T-helper 2 cell treated with Interferon-gamma antibody and Interleukin-4, amounts not matched to agents 5 μg/mL and 100 μg/mL, for 36 hours (primary cell): ENCODE measurements around the gene IMP3.

Experiments
- DNase-seq: peaks from one replicate; pipeline ENCODE4 v3.0.0; 2021; ENCODE audit warnings: low spot score
- H3K27ac Mint-ChIP-seq: one replicate; pipeline ENCODE4 v1.8.0; 2021; ENCODE audit warnings: mild to moderate bottlenecking, mixed read lengths
- H3K27me3 Mint-ChIP-seq: one replicate; pipeline ENCODE4 v1.8.0; 2021; ENCODE audit warnings: low read depth, mixed read lengths
- H3K36me3 Mint-ChIP-seq: one replicate; pipeline ENCODE4 v1.8.0; 2021; ENCODE audit warnings: low read depth, mixed read lengths
- H3K4me1 Mint-ChIP-seq: one replicate; pipeline ENCODE4 v1.8.0; 2021; ENCODE audit warnings: low read depth, mixed read lengths
- H3K4me3 Mint-ChIP-seq: one replicate; pipeline ENCODE4 v1.8.0; 2022; ENCODE audit warnings: mild to moderate bottlenecking, moderate library complexity, mixed read lengths
- H3K9me3 Mint-ChIP-seq: one replicate; pipeline ENCODE4 v1.8.0; 2021; ENCODE audit warnings: mixed read lengths

IMP3 gene

DNA sequence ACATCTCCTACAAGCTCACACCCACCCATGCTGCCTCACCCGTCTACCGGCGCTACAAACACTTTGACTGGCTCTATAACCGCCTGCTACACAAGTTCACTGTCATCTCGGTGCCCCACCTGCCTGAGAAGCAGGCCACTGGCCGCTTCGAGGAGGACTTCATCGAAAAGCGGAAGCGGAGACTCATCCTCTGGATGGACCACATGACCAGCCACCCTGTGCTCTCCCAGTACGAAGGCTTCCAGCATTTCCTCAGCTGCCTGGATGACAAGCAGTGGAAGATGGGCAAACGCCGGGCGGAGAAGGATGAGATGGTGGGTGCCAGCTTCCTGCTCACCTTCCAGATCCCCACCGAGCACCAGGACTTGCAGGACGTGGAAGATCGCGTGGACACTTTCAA lies 9.8 kb upstream of the IMP3 start:
- H3K9me3 Mint-ChIP-seq: no peaks in the 10 kb centered on the region
- H3K27me3 Mint-ChIP-seq: peaks cover 12% of the 10 kb centered on the region
- no peak for DNase-seq
- no peak overlapping the region for H3K27ac Mint-ChIP-seq
- H3K36me3 Mint-ChIP-seq: no peaks in the 10 kb centered on the region
- H3K4me3 Mint-ChIP-seq: peak overlapping the region; percentile 44
- peaks cover 19% of the 10 kb centered on the region for H3K4me1 Mint-ChIP-seq

DNA sequence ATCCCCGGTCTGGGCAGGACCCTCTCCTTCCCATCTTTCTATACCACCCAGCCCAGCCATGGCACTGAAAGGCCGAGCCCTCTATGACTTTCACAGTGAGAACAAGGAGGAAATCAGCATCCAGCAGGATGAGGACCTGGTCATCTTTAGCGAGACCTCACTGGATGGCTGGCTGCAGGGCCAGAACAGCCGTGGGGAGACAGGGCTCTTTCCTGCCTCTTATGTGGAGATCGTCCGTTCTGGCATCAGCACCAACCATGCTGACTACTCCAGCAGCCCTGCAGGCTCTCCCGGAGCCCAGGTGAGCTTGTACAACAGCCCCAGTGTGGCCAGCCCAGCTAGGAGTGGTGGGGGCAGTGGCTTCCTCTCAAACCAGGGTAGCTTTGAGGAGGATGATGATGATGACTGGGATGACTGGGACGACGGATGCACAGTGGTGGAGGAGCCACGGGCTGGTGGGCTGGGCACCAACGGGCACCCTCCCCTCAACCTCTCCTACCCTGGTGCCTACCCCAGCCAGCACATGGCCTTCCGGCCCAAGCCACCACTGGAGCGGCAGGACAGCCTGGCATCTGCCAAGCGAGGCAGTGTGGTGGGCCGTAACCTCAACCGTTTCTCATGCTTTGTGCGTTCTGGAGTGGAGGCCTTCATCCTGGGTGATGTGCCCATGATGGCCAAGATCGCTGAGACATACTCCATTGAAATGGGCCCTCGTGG lies 9.2 kb upstream of the IMP3 start:
- DNase-seq: no peak
- peaks cover 19% of the 10 kb centered on the region for H3K4me1 Mint-ChIP-seq
- H3K27me3 Mint-ChIP-seq: peaks cover 12% of the 10 kb centered on the region
- no peak overlapping the region for H3K27ac Mint-ChIP-seq
- peak overlapping the region; percentile 72 for H3K4me3 Mint-ChIP-seq
- H3K9me3 Mint-ChIP-seq: no peaks in the 10 kb centered on the region
- H3K36me3 Mint-ChIP-seq: no peaks in the 10 kb centered on the region

DNA sequence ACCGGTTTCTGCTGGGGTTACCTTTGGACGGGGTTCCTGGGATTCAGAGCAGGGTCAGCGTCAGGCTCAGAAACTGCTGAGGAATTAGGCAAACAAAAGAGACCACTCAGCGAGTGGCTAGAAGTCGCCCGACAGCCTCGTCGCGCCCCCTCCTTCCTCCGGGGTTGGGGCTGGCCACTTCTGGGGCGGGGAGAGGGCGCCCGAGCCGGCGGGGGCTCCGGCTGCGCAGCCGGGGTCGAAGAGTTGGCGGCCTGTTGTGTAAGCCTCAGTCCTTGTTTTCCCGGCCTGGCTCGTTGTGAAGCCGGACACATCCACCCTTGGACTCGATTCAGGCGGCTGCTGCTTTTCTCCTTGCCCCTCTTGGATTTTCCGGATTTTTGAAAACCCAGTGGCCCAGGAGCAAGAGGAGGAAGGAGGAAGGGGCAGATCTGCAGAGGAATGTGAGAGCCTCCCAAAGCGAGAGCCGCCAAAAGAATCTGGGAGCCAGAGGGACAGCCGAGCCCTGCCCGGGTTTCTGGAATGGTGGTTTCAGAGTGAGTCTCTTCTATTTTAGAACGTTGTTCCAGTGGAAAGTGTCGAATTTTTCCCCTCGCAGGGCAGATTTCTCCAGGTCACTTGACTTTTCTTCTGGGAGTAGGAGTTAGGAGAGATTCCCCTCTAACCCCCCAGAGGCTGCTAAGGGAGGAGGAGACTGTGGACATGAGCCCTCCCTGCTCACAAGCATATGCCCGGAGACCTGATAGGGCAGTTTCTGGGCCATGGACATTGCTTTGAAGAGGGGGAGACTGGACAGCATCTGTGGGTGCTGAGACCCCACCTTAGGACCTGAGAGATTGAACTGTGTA lies 8.4 kb upstream of the IMP3 start:
- Mint-ChIP-seq H3K4me3 (peak overlapping the region; percentile 72), H3K27ac (no peak overlapping the region), H3K4me1 (peaks cover 19% of the 10 kb centered on the region), H3K36me3 (no peaks in the 10 kb centered on the region), H3K9me3 (no peaks in the 10 kb centered on the region), H3K27me3 (peaks cover 12% of the 10 kb centered on the region)
- no peak for DNase-seq

DNA sequence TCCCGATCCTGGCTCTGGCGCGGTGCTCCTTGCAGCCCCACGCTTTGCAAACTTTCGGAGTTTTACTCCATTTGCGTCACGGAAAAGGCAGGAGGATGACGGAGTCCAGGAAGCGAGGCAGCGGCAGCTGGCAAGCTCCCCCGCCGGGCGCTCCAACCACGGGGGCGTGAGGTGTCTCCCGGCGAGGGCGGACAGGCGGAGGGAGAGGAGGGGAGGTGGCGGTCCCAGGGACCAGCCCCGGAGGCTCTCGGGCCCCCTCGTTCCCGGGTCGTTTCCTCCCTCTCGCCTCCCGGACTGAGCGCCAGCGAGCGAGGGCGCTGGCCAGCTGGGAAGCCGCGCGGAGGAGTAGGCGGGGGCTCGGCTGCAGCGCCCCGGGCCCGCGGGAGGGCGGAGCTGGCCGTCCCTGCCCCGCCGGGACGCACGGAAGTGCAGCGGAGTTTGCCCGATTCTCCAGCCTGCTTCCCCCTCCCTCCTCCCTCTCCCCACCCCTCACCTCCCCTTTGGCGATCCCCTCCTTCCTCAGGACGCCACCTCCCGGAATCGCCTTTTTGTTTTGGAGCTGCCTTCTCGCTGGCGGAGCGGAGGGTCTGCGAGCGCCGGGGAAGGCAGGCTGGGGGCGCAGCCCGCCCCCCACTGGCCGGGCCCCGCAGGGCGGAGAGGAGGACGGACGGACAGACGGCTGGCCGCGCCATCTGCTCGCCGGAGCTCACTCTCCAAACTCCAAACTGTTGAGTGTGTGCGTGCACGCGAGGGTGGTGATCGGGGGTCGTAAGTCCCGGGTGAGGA lies 7.5 kb upstream of the IMP3 start, which contains the start of gene SNX33:
TSS of gene SNX33 (plus strand) at position 543 of the 786 bp plus-strand sequence. CDS start 1,191 bp downstream, outside the sequence.
- DNase-seq: peak; percentile 65
- Mint-ChIP-seq H3K9me3 (no peaks in the 10 kb centered on the region), H3K27me3 (peaks cover 12% of the 10 kb centered on the region), H3K4me1 (peaks cover 19% of the 10 kb centered on the region), H3K36me3 (no peaks in the 10 kb centered on the region), H3K27ac (peak within 1 kb of the TSS; percentile 54), H3K4me3 (peak within 1 kb of the TSS; percentile 84)

DNA sequence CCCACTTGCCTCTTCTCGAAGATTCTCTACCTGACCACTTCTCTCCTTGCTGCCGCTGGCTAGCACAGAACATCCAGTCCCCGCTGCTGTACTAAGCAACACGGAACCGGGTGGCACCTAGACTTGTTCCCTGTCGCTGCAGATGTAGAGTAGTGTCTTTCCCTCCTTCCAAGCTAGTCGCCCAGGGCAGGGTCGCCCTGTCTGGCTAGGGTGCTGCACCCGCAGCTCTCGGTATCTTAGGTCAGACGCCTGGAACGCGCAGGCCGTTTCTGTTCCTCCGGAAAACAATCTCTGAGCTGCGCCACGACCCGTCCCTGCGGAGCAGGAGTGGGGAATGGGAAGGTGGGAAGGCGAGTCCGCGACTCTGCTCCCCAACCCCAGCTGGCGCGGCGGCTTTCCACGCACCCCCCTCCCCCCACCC lies 6.9 kb upstream of the IMP3 start:
- peaks cover 18% of the 10 kb centered on the region for H3K4me1 Mint-ChIP-seq
- peaks cover 12% of the 10 kb centered on the region for H3K27me3 Mint-ChIP-seq
- H3K27ac Mint-ChIP-seq: peak overlapping the region; percentile 54
- peak overlapping the region; percentile 84 for H3K4me3 Mint-ChIP-seq
- DNase-seq: no peak
- H3K9me3 Mint-ChIP-seq: no peaks in the 10 kb centered on the region
- H3K36me3 Mint-ChIP-seq: no peaks in the 10 kb centered on the region

DNA sequence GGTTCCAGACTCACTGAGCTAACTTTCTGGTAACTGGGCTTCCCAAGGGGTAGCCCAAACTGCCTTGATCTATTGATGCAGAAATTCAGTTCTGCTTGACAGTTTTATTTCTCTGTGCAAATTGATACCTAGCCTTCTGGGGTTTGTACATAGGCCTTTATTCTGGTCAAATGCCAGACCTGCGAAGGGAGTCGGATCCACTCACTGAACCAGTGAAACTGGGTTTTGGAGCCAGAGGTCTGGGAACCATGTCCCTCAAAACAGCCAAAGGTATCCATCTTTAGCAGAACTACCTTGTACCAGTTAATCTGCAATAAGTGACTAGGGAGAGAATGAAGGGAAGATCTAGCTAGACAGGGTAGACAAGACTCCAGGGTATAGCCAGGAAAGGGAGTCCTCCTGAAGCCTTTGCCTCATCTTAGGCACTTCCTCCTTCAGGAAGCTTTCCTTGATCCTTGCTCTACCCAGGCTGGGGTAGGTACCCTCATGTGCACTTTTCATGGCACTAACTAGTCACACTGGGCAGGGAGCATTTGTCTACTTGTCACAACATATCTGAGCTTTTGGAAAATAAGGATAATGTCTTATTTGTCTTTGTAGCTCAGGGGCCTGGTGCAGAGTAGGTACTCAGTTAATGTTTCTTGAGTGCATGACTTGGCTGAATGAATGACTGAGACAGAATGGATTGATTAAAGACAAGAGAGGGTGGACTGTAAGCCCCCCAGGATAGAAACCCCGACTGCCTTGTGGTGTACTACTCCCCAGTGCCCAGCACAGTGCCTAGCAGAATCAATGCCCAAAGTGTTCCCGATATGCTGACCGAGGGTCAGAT lies 6.3 kb upstream of the IMP3 start:
- H3K4me3 Mint-ChIP-seq: peak overlapping the region; percentile 84
- peaks cover 12% of the 10 kb centered on the region for H3K27me3 Mint-ChIP-seq
- H3K4me1 Mint-ChIP-seq: peaks cover 12% of the 10 kb centered on the region

DNA sequence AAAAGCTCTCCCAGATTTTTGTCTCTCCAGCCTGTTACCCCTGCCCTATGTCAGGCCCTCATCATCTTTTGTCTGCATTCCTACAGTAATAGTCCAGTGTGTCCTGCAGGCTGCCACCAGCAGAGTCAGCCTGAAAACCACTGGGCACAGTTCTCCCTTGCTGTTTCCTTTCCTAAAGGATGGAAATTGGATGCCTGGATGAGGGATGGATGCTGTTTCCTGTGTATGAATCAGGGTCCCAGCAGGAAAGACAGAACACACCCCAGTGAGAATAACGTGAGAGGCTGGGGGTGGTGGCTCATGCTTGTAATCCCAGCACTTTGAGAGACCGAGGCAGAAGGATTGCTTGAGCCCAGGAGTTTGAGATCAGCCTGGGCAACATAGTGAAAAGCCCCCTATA lies 4.4 kb upstream of the IMP3 start:
- Mint-ChIP-seq H3K27me3 (peaks cover 12% of the 10 kb centered on the region), H3K27ac (no peak overlapping the region), H3K36me3 (peaks cover 2% of the 10 kb centered on the region), H3K9me3 (no peaks in the 10 kb centered on the region), H3K4me3 (no peak overlapping the region), H3K4me1 (peaks cover 9% of the 10 kb centered on the region)
- no peak for DNase-seq

More for the DNA sequence above, 6.3 kb upstream of the IMP3 start:
- no peaks in the 10 kb centered on the region for H3K36me3 Mint-ChIP-seq
- no peaks in the 10 kb centered on the region for H3K9me3 Mint-ChIP-seq
- DNase-seq: no peak
- H3K27ac Mint-ChIP-seq: peak overlapping the region; percentile 19

DNA sequence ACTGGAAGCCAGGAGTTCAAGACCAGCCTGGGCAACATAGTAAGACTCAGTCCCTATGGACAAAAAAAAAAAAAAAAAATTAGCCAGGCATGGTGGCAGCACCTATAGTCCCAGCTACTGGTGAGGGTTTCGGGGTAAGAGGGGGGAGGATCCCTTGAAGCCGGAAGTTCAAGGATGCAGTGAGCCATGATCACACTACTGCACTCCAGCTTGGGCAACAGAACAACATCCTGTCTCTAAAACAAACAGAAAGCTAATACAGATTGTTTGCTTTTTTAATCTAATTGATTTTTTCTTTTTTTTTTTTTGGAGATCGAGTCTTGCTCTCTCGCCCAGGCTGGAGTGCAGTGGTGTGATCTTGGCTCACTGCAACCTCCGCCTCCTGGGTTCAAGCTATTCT lies 1.6 kb upstream of the IMP3 start:
- Mint-ChIP-seq H3K36me3 (peaks cover 23% of the 10 kb centered on the region), H3K4me1 (peaks cover 23% of the 10 kb centered on the region), H3K4me3 (no peak overlapping the region), H3K9me3 (no peaks in the 10 kb centered on the region), H3K27me3 (peaks cover 1% of the 10 kb centered on the region), H3K27ac (no peak overlapping the region)
- DNase-seq: no peak

DNA sequence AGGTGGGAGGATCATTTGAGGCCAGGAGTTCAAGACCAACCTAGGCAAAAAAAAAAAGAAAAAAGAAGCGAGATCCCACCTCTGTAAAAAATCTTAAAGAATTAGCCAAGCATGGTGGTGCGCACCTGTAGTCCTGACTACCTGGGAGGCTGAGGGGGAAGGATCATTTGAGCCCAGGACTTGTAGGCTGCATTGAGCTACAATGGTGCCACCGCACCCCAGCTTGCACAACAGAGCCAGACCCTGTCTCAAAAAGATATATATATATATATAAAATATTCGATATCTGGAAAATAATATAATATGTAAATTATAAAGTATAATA lies 1.1 kb upstream of the IMP3 start:
- DNase-seq: no peak
- Mint-ChIP-seq H3K4me1 (peaks cover 25% of the 10 kb centered on the region), H3K27me3 (no peaks in the 10 kb centered on the region), H3K36me3 (peaks cover 23% of the 10 kb centered on the region), H3K4me3 (peak overlapping the region; percentile 90), H3K9me3 (no peaks in the 10 kb centered on the region), H3K27ac (peak overlapping the region; percentile 89)

DNA sequence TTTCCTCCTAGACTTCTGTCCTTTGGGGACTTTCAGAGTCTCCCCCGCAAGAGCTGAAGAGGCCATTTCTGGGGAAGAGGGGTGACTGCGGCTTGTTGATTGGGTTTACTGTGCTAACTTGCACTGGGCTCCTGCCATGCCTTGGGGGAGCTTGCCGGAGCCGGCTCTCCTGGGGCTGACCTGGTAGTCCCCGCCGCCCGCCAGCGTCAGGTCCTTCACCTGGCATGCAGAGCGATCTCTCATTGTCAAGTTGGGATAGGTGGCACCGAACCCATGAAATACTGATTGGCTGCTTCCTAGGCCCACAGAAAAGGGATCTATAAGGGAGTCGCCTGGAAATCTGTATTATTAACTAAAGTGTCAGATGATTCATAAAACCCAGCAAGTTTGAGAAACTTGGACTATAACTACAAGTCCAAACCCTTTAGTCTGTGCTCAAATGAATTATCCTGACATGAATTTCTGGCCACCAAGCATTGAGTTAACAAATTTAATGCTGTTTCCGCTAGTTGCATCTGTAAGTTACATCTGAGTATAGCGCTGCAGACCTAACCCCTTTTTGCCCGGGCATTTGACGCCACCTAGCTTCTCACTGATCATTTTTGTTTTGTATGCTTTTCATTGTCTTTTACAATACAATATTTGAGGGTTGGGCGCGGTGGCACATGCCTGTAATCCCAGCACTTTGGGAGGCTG lies 607 bp upstream of the IMP3 start:
- peak; percentile 58 for DNase-seq
- no peaks in the 10 kb centered on the region for H3K9me3 Mint-ChIP-seq
- H3K4me3 Mint-ChIP-seq: peak overlapping the region; percentile 90
- no peaks in the 10 kb centered on the region for H3K27me3 Mint-ChIP-seq
- H3K36me3 Mint-ChIP-seq: peaks cover 23% of the 10 kb centered on the region
- peak overlapping the region; percentile 89 for H3K27ac Mint-ChIP-seq
- H3K4me1 Mint-ChIP-seq: peaks cover 27% of the 10 kb centered on the region

DNA sequence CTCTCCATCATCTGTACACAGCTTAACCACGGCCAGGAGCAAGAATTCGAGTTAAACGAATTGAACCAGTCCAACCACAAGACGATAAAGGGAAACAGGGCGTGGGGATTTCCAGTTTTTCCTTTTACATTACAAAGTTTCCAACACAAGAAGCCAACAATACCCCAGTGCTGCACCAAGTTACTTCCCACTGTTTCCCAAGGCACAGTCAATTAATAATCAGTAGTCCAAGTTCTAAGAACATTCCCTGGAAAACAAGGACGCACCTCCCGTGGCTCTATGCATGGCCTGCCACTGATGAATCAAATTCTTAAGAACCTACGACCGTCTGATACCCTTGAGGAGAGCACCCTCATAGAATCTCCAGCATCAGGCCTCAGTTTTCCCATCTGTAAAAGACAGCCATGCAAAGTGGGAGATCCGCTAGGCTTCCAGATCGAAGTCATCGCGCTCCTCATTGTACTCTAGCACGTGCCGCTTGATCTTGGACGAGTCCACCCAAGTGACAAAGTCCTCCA lies 774 bp downstream of the IMP3 start:
- Mint-ChIP-seq H3K36me3 (peaks cover 23% of the 10 kb centered on the region), H3K4me1 (peaks cover 27% of the 10 kb centered on the region), H3K4me3 (peak overlapping the region; percentile 90), H3K27me3 (no peaks in the 10 kb centered on the region), H3K9me3 (no peaks in the 10 kb centered on the region), H3K27ac (peak overlapping the region; percentile 89)
- DNase-seq: no peak

DNA sequence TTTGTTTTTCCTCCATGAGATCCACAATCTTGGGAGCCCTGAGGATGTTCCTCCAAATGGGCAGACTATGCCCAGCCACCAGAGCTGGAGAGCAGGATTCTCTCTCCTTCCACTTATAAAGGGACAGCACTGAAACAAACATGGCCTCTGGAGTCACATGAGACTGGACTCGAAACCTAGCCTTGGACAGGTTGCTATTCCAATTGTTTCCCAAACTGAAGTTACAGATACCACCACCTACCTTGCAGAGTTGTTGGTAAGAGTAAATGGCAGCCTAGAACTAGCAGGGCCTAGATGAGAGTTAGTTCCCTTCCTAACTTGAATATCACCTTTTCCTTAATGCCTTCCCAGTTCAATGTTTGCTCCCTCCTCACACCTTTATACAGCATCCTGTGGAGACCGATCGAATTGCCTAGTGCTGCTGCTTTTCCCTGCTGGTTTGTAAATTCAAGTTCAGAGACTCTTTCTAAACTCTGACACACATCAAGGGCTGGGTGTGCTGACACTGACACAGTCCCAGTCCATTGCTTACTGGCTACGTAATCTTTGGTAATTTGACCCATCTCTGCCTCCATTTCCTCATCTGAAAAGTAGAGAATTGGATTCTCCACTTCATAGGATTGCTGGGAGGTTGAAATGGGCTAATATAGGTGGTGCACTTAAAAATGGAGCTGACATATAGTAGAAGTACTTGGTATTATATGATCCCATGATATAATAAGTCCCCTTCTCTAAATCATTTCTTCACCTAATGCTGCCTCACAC lies 2.6 kb downstream of the IMP3 start:
- H3K4me1 Mint-ChIP-seq: peaks cover 27% of the 10 kb centered on the region
- H3K36me3 Mint-ChIP-seq: peaks cover 23% of the 10 kb centered on the region
- H3K4me3 Mint-ChIP-seq: peak overlapping the region; percentile 90
- no peaks in the 10 kb centered on the region for H3K9me3 Mint-ChIP-seq
- H3K27ac Mint-ChIP-seq: no peak overlapping the region
- H3K27me3 Mint-ChIP-seq: no peaks in the 10 kb centered on the region
- no peak for DNase-seq
